IPS-11a (cell line): ENCODE measurements around the gene TGIF1.

Source experiments
- H3K4me3 ChIP-seq: one replicate; pipeline ENCODE4 v1.5.1; 2013; ENCODE audit warnings: low read depth, low read length, control low read depth

TGIF1 gene

DNA sequence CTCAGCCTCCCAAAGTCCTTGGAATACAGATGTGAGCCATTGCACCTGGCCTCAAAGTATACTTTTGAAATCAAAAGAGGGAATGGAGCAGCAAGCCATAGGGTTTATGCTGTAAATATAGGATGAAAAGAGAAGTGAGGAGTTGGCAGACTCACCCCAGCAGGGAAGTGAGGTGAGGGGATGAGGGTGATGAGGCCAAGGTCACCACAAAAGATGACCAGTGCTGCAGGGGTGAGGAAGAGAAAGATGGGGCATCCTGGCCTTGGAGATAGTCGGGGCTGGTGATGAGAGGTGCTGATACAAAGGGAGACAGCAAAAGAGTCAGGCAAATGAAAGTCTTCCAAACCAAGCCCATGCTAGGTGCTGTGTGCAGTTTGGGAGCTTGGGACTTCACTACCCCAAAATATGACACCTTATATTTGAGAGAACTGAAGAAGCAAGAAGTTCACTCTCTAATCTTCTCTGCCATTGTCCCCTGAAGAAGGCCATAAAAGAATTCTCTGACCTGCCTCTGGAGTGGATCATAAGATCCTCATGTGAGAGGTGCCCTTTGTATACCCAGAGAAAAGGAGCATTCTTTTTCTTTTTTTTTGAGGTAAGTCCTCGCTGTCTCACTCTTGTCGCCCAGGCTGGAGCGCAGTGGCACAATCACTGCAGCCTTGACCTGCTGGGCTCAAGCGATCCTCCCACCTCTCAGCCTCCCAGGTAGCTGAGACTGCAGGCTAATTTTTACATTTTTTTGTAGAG lies 31.0 kb downstream of the TGIF1 start:
- no peak overlapping the region for H3K4me3 ChIP-seq

DNA sequence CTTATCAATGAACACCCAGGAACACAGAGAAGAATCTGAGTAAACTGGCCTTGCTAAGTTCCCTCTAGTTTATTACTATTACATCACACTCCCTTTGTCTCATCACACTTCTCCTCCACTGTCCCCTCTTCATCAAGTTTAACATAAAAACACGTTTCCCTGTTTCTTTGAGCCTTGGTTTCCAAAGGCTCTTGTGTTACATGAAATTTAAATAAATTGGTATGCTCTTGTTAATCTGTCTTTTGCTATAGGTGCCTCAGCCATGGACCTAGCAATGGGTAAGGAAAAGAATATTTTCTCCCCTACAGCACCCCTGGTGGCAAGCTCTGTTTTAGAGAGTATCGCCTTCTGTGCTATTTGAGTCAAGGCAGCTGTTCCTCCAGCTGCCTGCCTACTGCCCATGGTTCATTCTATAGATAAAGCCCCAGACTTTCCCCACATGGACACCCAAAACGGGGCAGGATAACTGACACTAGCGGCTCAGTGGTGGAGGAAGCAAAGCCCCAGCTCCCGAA lies 31.8 kb downstream of the TGIF1 start:
- no peak overlapping the region for H3K4me3 ChIP-seq

DNA sequence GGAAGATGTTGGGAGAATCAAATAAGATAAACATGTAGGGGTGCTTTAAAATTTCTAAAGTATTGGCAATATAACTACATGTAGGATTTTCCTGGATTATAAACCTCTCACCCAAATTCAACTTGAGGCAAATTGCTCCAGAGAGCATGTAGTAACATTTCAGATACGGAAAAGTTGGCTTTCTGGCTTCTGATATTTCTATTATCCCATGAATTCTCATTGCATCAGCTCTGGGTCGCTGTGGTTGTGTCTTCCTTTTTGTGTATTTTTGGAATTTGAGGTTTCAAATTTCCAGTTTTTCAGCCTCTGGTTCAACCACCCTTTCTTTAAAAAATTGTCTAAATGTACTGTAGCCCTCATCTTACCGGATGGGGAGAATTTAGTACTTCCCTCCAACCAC lies 32.3 kb downstream of the TGIF1 start:
- no peak overlapping the region for H3K4me3 ChIP-seq

DNA sequence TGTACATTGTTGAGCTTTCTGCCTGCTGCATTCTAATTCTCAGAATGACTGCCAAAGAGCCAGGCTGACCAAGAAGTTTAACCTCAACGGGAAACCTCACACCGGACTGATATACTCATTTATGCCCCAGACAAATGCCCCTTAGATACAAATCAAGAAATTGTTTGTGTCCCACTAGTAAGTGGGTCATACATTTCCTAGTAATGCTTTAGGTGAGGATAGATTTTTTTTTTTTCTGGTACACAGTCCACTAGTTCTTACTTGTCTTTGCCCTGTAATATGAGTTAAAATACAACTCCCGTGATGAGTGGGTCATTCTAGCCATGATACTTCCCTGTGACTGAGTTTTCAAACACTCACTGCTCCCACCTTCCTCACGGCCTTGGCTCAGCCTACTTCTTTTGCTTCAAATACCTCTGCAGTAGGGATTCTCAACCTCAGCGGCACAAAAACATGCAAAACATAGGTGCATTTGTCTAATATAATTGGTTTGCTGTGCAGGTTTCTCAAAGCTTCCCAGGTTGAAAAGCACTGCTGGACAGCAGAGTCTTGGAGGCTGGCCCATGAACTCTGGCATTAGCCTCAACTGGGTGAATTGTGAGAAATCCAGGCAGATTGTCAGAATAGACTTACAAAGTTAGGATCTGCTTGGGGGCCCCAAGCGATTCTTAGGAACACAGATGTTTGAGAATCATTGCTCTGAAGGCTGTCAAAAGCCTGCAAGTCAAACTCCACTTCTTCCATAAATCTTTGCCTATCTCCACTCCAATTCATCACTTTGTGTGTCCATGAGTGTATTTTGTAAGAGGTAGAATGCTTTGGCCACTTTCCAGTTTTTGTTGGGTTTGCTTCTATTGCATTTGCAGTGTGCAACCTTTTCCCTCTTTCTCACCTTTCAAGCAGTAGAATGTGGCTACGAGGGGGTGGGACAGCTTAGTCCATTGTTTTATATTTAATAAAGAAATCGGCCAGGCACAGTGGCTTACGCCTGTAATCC lies 35.5 kb downstream of the TGIF1 start:
- H3K4me3 ChIP-seq = no peak overlapping the region

- no peak overlapping the region for H3K4me3 ChIP-seq
Observed at GRCh38 chr18:3486512-3486911, 36.5 kb downstream of the TGIF1 start.

DNA sequence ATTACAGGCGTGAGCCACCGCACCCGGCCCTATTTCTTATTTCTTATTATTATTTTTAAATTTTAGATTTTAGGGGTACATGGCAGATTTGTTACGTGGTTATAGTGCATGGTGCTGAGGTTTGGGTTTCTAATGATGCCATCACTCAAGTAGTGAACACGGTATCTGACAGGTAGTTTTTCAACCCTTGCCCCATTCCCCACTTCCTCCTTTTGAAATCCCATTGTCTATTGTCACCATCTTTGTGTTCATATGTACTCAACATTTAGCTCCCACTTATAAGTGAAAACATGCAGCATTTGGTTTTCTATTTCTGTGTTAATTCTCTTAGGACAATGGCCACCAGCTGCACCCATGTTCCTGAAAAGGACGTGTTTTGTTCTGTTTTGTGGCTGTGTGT lies 39.5 kb downstream of the TGIF1 start:
- no peak overlapping the region for H3K4me3 ChIP-seq

DNA sequence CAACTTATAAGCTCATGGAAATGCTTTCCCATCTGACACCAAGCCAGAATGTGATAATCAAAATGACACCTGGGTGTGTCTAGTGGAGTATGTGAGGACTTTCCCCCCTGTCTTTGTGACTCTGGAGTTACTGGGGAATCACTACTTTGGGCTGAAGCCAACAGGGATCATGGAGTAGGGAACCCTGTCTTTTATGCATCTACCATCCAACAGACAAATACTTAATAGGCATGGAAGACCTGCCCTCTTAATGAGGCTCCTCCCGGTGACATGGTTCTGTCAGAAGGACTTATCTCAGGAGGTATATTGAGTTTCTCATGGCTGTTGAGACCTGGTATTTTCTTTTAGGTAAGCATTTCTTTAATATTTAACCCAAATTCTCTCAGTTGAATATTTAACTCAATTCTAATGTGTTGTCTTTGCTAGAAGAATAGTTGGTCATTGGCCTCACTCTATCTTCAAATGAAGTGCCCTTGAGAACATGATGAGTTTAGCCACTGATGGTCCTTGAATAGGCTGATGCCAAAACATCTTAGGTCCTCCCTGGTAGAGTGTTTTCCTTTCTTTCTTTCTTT lies 42.1 kb downstream of the TGIF1 start:
- H3K4me3 ChIP-seq = no peak overlapping the region

- no peak overlapping the region for H3K4me3 ChIP-seq
Observed at GRCh38 chr18:3492721-3493120, 42.7 kb downstream of the TGIF1 start.

- H3K4me3 ChIP-seq = no peak overlapping the region
Observed at GRCh38 chr18:3493501-3494244, 43.7 kb downstream of the TGIF1 start.

- H3K4me3 ChIP-seq = no peak overlapping the region
Observed at GRCh38 chr18:3494245-3494526, 44.2 kb downstream of the TGIF1 start.

- no peak overlapping the region for H3K4me3 ChIP-seq
Observed at GRCh38 chr18:3494569-3494968, 44.6 kb downstream of the TGIF1 start.

- no peak overlapping the region for H3K4me3 ChIP-seq
Observed at GRCh38 chr18:3495691-3496430, 45.9 kb downstream of the TGIF1 start.

DNA sequence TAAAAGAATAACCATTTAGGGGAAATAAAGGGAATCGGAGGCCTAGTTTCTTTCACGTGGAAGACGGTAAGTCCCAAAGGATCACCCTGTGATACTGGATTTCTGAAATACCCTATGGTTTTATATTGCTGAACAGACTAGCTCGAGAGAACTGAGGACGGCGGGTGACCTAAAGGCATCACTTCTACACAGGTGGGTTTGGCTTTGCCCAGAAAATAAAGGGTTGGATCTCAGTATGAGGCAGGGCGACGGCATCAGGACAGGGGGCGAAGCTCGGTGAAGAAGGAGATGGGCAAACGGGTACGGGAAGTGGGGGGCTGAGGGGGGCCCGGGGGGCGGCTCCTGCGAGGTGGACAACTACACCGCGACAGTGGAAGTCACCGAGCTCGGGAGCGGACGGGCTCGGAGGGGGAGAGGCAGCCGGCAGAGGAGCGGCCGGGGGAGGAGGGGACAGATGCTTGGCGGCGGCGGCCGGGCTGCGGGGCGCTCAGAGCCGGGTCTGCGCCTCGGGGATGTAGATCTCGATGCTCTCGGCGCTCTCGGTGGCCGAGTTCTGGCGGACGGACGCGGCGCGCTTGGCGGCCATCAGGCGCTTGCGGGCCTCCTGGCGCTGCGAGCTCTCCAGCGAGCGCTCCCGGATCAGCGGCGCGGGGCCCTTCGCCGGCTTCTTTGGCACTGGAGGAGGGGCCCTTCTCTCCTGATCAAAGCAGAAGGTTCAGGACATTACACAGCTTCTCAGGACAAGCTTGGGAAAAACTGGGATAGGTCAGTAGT lies 48.9 kb downstream of the TGIF1 start:
- H3K4me3 ChIP-seq = peak overlapping the region; percentile 18

DNA sequence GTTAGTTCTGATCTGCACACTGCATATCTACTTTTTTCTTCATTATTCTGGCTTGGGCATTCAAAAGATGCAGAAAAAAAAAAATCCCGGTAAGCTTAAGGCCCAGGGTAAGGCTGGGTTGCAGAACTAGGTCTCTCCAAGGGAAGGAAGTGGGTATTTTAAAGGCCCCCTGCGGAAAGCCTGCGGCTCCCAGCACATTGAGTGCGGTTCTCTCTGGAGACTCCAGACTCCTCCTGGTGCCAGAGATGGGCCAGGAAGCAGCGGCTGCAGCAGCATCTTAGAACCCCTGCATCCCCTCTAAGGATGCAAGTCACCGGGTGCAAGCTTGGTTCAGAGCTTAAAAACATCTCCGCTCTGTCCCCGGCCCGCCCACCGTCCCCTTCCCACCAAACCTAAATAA lies 49.5 kb downstream of the TGIF1 start:
- H3K4me3 ChIP-seq = peak overlapping the region; percentile 18

DNA sequence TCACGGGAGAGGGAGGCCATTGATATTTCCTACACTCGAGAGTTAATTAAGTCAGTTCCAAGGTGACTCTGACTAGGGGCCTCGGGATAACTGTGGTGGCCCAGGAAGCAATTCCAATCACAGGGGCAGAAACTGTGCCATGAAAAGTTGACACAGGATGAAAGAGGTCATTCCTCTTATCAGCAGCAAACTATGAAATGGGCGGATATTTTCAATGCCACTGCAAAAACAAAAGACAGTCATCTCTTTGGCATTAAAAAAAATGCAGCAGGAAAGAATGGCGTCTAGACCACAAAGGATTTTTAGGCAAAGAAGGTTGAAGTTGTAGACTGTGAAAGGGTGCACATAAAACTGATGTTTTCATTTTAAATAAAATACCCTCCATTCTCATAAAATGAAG lies 50.0 kb downstream of the TGIF1 start:
- H3K4me3 ChIP-seq = no peak overlapping the region

- H3K4me3 ChIP-seq = no peak overlapping the region
Observed at GRCh38 chr18:3502650-3503049, 52.7 kb downstream of the TGIF1 start.

- H3K4me3 ChIP-seq = no peak overlapping the region
Observed at GRCh38 chr18:3504637-3505036, 54.7 kb downstream of the TGIF1 start.

GRCh38 chr18:3508576-3509549 lies 58.9 kb downstream of the TGIF1 start:
- no peak overlapping the region for H3K4me3 ChIP-seq
